DOHH2 (cell line): ENCODE results near the gene HOXC9.

Source experiments
- H3F3A ChIP-seq: fragments of 200-600 bp; sonication (generic), shearing (Covaris generic); 2 replicates; pipeline ENCODE4 v1.6.0; 2016; ENCODE audit warnings: antibody characterized with exemption, mild to moderate bottlenecking; ENCODE audit not compliant: control insufficient read depth, insufficient read depth
- H3K27ac ChIP-seq: fragments of 200-600 bp; sonication (generic); 2 replicates; pipeline ENCODE4 v1.5.1; 2014; ENCODE audit warnings: low read depth, mild to moderate bottlenecking, low read length, moderate library complexity
- H3K27me3 ChIP-seq: fragments of 200-600 bp; sonication (generic); 2 replicates; pipeline ENCODE4 v1.6.1; 2014; ENCODE audit warnings: mild to moderate bottlenecking, low read length, mixed read lengths; ENCODE audit not compliant: control insufficient read depth
- H3K36me3 ChIP-seq: fragments of 200-600 bp; sonication (generic); 2 replicates; pipeline ENCODE4 v1.6.1; 2014; ENCODE audit warnings: mild to moderate bottlenecking, low read length, moderate library complexity, mixed read lengths; ENCODE audit not compliant: control insufficient read depth
- H3K4me1 ChIP-seq: fragments of 200-600 bp; sonication (generic); 2 replicates; pipeline ENCODE4 v1.6.1; 2014; ENCODE audit warnings: mild to moderate bottlenecking, low read length, mixed read lengths; ENCODE audit not compliant: control insufficient read depth
- H3K4me2 ChIP-seq: fragments of 200-600 bp; sonication (generic); 2 replicates; pipeline ENCODE4 v1.6.0; 2014; ENCODE audit warnings: mild to moderate bottlenecking, low read length, moderate library complexity
- H3K4me3 ChIP-seq: fragments of 200-600 bp; sonication (generic); 2 replicates; pipeline ENCODE4 v1.5.1; 2014; ENCODE audit warnings: mild to moderate bottlenecking, low read length, mixed read lengths
- H3K79me2 ChIP-seq: fragments of 200-600 bp; sonication (generic); 2 replicates; pipeline ENCODE4 v1.6.1; 2014; ENCODE audit warnings: mild to moderate bottlenecking, low read length, mixed read lengths; ENCODE audit not compliant: control insufficient read depth
- H3K9me2 ChIP-seq: fragments of 200-600 bp; sonication (generic); replicated peaks from 2 replicates; pipeline ENCODE4 v1.6.1; 2014; ENCODE audit warnings: mild to moderate bottlenecking, low read length, mixed read lengths; ENCODE audit not compliant: control insufficient read depth
- H3K9me3 ChIP-seq: fragments of 200-600 bp; sonication (generic); 2 replicates; pipeline ENCODE4 v1.6.1; 2014; ENCODE audit warnings: antibody characterized with exemption, low read length, mixed read lengths; ENCODE audit not compliant: control insufficient read depth, insufficient read depth
- H4K20me1 ChIP-seq: fragments of 200-600 bp; sonication (generic); 2 replicates; pipeline ENCODE4 v1.6.0; 2014; ENCODE audit warnings: low read depth, mild to moderate bottlenecking, antibody characterized with exemption, low read length, moderate library complexity; ENCODE audit not compliant: control insufficient read depth, insufficient read depth
- EZH2phosphoT487 ChIP-seq: fragments of 200-600 bp; sonication (generic); IDR thresholded peaks from 2 replicates; pipeline ENCODE4 v1.6.1; 2017; ENCODE audit warnings: borderline replicate concordance, mild to moderate bottlenecking, antibody characterized with exemption, low read length, moderate library complexity, mixed read lengths
- TF ChIP-seq, protein P1 (sequence below): fragments of 200-600 bp; sonication (generic); IDR thresholded peaks from one replicate; pipeline ENCODE4 v1.5.1; 2014; ENCODE audit warnings: antibody characterized with exemption, mild to moderate bottlenecking, low read depth, low read length; ENCODE audit not compliant: poor library complexity, severe bottlenecking

The HOXC9 gene

DNA sequence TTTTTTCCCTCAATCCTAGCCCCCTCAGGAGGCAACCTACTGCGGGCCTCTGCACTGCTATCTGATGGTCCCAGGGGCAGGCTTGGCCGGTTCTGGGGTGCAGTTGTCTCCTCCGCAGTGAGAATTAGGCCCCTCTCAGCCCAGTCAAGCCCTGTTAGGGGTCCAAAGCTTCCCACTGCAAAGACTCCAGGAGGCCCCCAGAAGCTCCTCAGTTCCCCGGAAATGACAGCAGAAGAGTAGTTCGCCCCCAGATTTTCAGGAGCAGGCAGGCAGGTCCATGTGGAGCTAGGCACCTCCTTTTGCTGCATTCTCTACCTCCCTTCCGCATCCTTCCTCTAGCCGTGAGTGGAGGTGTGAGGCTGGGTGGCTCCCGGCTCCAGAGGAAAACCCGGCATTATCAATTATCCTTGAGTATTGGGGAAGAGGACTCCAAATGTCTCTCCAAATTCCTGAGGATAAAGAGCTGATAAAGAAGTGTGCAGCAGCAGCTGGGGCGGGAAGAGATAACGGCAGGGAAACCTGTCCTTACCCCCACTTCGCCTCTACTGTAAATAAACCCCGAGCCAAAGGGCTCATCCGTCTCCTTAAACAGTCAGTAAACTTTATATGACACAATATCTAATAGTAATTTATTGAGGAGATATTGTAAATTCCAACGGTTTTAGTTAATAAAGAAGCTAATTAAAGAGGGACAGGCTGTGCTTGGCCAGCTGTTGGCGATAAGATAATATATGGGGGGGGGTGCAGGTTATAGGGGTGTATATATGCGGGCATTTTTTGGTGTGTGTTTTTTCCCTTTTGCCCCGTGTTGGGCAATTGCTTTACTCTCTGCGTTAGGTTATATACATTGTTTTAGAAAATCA lies 45.9 kb upstream of the HOXC9 start:
- H3K4me3 ChIP-seq = no peak overlapping the region
- H3K9me2 ChIP-seq = no peaks in the 10 kb centered on the region
- H3K36me3 ChIP-seq = no peaks in the 10 kb centered on the region
- H3K4me2 ChIP-seq = no peak overlapping the region
- no peaks in the 10 kb centered on the region for H3K4me1 ChIP-seq
- TF ChIP-seq, protein P1, sequence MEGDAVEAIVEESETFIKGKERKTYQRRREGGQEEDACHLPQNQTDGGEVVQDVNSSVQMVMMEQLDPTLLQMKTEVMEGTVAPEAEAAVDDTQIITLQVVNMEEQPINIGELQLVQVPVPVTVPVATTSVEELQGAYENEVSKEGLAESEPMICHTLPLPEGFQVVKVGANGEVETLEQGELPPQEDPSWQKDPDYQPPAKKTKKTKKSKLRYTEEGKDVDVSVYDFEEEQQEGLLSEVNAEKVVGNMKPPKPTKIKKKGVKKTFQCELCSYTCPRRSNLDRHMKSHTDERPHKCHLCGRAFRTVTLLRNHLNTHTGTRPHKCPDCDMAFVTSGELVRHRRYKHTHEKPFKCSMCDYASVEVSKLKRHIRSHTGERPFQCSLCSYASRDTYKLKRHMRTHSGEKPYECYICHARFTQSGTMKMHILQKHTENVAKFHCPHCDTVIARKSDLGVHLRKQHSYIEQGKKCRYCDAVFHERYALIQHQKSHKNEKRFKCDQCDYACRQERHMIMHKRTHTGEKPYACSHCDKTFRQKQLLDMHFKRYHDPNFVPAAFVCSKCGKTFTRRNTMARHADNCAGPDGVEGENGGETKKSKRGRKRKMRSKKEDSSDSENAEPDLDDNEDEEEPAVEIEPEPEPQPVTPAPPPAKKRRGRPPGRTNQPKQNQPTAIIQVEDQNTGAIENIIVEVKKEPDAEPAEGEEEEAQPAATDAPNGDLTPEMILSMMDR = no peak
- H3K27ac ChIP-seq = no peak overlapping the region
- H3K9me3 ChIP-seq = no peaks in the 10 kb centered on the region
- H3F3A ChIP-seq = no peaks in the 10 kb centered on the region
- no peaks in the 10 kb centered on the region for H3K79me2 ChIP-seq
- peaks cover 87% of the 10 kb centered on the region for H3K27me3 ChIP-seq
- no peaks in the 10 kb centered on the region for H4K20me1 ChIP-seq

DNA sequence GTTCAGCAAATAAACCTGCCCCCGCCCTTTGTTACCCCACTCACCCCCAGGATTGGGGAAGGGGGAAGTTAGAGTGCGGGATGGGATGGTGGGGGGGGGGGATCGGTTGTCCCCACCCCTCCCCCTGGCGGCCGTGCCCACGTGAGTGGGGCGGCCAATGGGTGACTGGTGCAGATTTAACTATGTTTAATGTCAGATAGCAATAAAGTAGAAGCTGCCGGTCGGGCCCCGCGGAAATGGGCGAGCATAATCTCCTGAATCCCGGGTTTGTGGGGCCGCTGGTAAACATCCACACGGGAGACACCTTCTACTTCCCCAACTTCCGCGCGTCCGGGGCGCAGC lies 45.3 kb upstream of the HOXC9 start, which contains the start of gene HOXC12:
Gene HOXC12 (plus strand): TSS at position 210 of the 342 bp plus-strand sequence. CDS start 27 bp downstream, at position 237.
- Histone ChIP-seq H3K4me1 (no peaks in the 10 kb centered on the region), H3K4me2 (no peak within 1 kb of the TSS), H3K36me3 (no peaks in the 10 kb centered on the region), H3K27me3 (peaks cover 86% of the 10 kb centered on the region), H3K9me3 (no peaks in the 10 kb centered on the region), H3K9me2 (no peaks in the 10 kb centered on the region), H4K20me1 (no peaks in the 10 kb centered on the region), H3F3A (no peaks in the 10 kb centered on the region), H3K79me2 (no peaks in the 10 kb centered on the region), H3K4me3 (no peak within 1 kb of the TSS), H3K27ac (no peak within 1 kb of the TSS)
- TF ChIP-seq, protein P1 = no peak
- no peak for TF ChIP-seq EZH2phosphoT487

DNA sequence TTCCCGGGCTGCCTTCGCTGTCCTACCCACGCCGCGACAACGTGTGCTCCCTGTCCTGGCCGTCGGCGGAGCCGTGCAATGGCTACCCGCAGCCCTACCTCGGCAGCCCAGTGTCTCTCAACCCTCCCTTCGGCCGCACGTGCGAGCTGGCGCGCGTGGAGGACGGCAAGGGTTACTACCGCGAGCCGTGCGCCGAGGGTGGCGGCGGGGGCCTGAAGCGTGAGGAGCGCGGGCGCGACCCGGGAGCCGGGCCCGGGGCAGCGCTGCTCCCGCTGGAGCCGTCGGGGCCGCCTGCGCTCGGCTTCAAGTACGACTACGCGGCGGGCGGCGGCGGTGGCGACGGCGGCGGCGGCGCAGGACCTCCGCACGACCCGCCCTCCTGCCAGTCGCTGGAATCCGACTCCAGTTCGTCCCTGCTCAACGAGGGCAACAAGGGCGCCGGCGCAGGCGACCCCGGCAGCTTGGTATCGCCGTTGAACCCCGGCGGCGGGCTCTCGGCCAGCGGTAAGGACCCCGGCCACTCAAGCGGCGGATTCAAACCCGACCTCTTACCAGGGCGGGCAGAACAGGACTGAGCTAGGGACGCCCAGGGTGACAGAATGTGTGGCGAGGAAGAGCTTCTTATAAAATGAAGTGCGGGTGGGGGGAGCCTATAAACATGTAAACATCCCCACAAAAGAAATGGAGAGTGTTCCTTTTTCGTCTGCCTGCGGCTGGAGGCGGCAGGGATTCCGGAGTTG lies 44.8 kb upstream of the HOXC9 start:
- H3K4me3 ChIP-seq = no peak overlapping the region
- no peaks in the 10 kb centered on the region for H3K36me3 ChIP-seq
- H3K79me2 ChIP-seq = no peaks in the 10 kb centered on the region
- no peaks in the 10 kb centered on the region for H3K4me1 ChIP-seq
- no peaks in the 10 kb centered on the region for H3K9me3 ChIP-seq
- H3K27ac ChIP-seq = no peak overlapping the region
- H4K20me1 ChIP-seq = no peaks in the 10 kb centered on the region
- peaks cover 84% of the 10 kb centered on the region for H3K27me3 ChIP-seq
- no peaks in the 10 kb centered on the region for H3F3A ChIP-seq
- H3K9me2 ChIP-seq = no peaks in the 10 kb centered on the region
- TF ChIP-seq EZH2phosphoT487 = no peak
- TF ChIP-seq, protein P1 = no peak
- no peak overlapping the region for H3K4me2 ChIP-seq
